ENCODE measurements around the gene PRRT2. TPM values are rescaled to one million over a fixed set of nuclear protein-coding genes. Genes with fewer than 3 reads are reported as not detected.
A peak's percentile ranks its signal among the peaks of the same experiment; 100 is the strongest.

The PRRT2 gene
- total RNA-seq, 4 donors from 2014 or later, result 1.1 to 6.8 (median 3.7) TPM; not detected in 1

GRCh38 chr16:29848420-29849297, 36.7 kb downstream of the PRRT2 start:
- WGBS, result 62% methylated on average over 8 of the region's 15 CpGs
- Histone ChIP-seq H3K27me3 (no peaks in the 10 kb centered on the region), H3K9me3 (no peaks in the 10 kb centered on the region), H3K4me3 (no peak overlapping the region), H3K4me1 (peaks cover 5% of the 10 kb centered on the region), H3K27ac (no peak overlapping the region), H3K36me3 (peaks cover 46% of the 10 kb centered on the region)
- peak; percentile 48 to 90 for TF ChIP-seq CTCF (IDR thresholded peaks at IDR 0.05)
- no peak for TF ChIP-seq POLR2AphosphoS5 (IDR thresholded peaks at IDR 0.05)
- peak; percentile 85 to 86 for DNase-seq (ENCODE audit: low spot score in 2 of 2)

- Histone ChIP-seq H3K9me3 (no peaks in the 10 kb centered on the region), H3K27me3 (no peaks in the 10 kb centered on the region), H3K27ac (no peak overlapping the region), H3K4me1 (peaks cover 5% of the 10 kb centered on the region), H3K4me3 (no peak overlapping the region), H3K36me3 (peaks cover 38% of the 10 kb centered on the region)
- TF ChIP-seq EP300 (IDR thresholded peaks at IDR 0.05) (no peak), POLR2A (IDR thresholded peaks at IDR 0.05) (no peak), CTCF (IDR thresholded peaks at IDR 0.05) (no peak), POLR2AphosphoS5 (IDR thresholded peaks at IDR 0.05) (no peak)
- 56% methylated on average over 5 of the region's 5 CpGs for WGBS
- DNase-seq (ENCODE audit: low spot score in 2 of 2), result no peak
Observed at GRCh38 chr16:29849505-29849904, 37.5 kb downstream of the PRRT2 start.

- DNase-seq (ENCODE audit: low spot score in 2 of 2), result no peak
- H3K36me3 ChIP-seq, result peaks cover 23% of the 10 kb centered on the region
- no peaks in the 10 kb centered on the region for H3K27me3 ChIP-seq
- no peak overlapping the region for H3K27ac ChIP-seq
- TF ChIP-seq POLR2A (IDR thresholded peaks at IDR 0.05), result no peak
- no peak for TF ChIP-seq POLR2AphosphoS5 (IDR thresholded peaks at IDR 0.05)
- TF ChIP-seq EP300 (IDR thresholded peaks at IDR 0.05), result no peak
- TF ChIP-seq CTCF (IDR thresholded peaks at IDR 0.05), result no peak
- H3K9me3 ChIP-seq, result no peaks in the 10 kb centered on the region
- 92% methylated on average over 3 of the region's 3 CpGs for WGBS
- no peak overlapping the region for H3K4me3 ChIP-seq
- peaks cover 5% of the 10 kb centered on the region for H3K4me1 ChIP-seq
Observed at GRCh38 chr16:29850998-29851397, 39.0 kb downstream of the PRRT2 start.

- H3K4me3 ChIP-seq, result no peak overlapping the region
- 42% methylated on average over 7 of the region's 7 CpGs for WGBS
- H3K27ac ChIP-seq, result no peak overlapping the region
- peaks cover 7% of the 10 kb centered on the region for H3K36me3 ChIP-seq
- no peak for DNase-seq (ENCODE audit: low spot score in 2 of 2)
- H3K4me1 ChIP-seq, result peaks cover 13% of the 10 kb centered on the region
- no peaks in the 10 kb centered on the region for H3K9me3 ChIP-seq
- H3K27me3 ChIP-seq, result no peaks in the 10 kb centered on the region
- TF ChIP-seq POLR2A (IDR thresholded peaks at IDR 0.05) (no peak), EP300 (IDR thresholded peaks at IDR 0.05) (no peak)
Observed at GRCh38 chr16:29852654-29853053, 40.7 kb downstream of the PRRT2 start.

- Histone ChIP-seq H3K4me3 (no peak overlapping the region), H3K9me3 (no peaks in the 10 kb centered on the region), H3K27ac (no peak overlapping the region), H3K36me3 (peaks cover 16% of the 10 kb centered on the region), H3K27me3 (no peaks in the 10 kb centered on the region), H3K4me1 (peaks cover 9% of the 10 kb centered on the region)
- no peak for TF ChIP-seq EP300 (IDR thresholded peaks at IDR 0.05)
- TF ChIP-seq CTCF (IDR thresholded peaks at IDR 0.05), result no peak
- no peak for TF ChIP-seq POLR2AphosphoS5 (IDR thresholded peaks at IDR 0.05)
- no peak for TF ChIP-seq POLR2A (IDR thresholded peaks at IDR 0.05)
- no peak for DNase-seq (ENCODE audit: low spot score in 2 of 2)
- WGBS, result 85% methylated on average over 5 of the region's 5 CpGs
Observed at GRCh38 chr16:29854520-29855100, 42.6 kb downstream of the PRRT2 start.
